Measurements from ENCODE around the gene PDZD4.

Gene PDZD4

GRCh38 chrX:153868576-153869472 lies 38.5 kb upstream of the PDZD4 start:
- DNase-seq (ENCODE audit: low spot score): no peak

GRCh38 chrX:153867671-153868070 lies 37.3 kb upstream of the PDZD4 start:
- DNase-seq (ENCODE audit: low spot score): no peak

DNA sequence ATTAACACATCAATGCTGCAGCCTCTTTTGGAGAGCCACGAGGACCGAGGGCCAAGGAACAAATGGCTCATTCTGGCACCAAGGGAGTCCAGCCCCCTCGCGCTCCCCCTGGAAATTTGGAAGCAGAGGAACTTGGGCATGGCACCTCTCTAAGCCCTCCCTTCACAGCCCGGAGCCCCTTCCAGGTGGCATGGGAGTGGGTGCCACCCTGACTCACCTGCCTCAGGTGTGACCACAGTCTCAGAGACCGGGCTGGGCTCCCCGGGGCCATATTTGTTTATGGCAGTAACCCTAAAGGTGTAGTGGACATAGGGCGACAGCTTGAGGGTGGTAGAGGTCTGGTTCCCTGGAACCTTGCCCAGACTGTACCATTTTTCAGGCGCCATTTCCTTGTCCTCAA lies 36.8 kb upstream of the PDZD4 start:
- DNase-seq (ENCODE audit: low spot score): no peak

GRCh38 chrX:153866302-153867019 lies 36.1 kb upstream of the PDZD4 start:
- DNase-seq (ENCODE audit: low spot score): no peak

- DNase-seq (ENCODE audit: low spot score): no peak
Observed at GRCh38 chrX:153865685-153866084, 35.3 kb upstream of the PDZD4 start.

DNA sequence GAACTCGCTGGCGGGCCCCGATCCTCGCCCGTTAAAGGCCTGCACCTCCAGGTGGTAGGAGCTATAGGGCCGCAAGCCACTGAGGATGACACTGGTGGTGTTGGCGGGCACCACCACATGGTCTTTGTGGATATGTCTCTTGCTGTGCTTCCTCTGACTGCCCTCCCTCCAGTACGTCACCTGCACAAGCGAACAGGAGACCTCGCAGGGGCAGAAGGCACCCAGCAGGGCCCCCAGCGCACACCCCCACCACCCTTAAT lies 34.9 kb upstream of the PDZD4 start:
- DNase-seq (ENCODE audit: low spot score): no peak

DNA sequence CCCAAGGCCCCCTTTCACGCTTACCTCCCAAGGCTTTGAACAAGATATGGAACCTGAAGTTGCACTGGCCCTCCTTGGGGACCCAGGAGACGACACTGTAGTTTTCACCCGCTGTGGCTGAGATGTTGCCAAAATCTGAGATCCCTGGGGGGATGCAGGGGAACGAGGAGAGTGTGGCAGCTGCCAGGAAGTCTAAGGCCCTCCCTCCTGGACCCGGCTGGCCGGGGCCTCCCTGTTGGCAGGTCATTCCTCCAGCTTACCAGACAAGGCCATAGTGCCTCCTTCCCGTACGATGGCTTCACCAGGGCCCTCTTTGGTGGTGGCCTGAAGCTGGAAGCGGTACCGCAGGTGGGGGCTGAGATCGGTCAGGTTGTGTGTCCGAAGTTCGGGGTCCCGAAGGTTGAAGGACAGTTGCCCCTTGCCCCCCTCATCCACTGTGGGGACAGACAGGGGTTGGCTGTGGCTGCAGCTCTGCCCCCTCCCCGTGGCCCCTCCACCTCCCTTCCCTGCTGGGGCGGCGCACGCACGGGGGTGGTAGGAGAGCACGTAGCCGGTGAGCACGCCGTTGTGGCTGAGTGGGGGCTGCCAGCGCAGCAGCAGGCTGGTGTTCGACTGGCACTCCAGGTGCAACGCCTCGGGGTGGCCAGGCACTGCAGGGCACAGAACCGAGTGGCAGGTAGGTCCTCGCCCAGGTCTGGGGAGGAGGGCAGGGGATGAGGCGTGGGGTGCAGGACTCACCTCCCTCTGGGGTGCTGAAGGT lies 34.4 kb upstream of the PDZD4 start:
- DNase-seq (ENCODE audit: low spot score): no peak

- no peak for DNase-seq (ENCODE audit: low spot score)
Observed at GRCh38 chrX:153864101-153864500, 33.8 kb upstream of the PDZD4 start.

DNA sequence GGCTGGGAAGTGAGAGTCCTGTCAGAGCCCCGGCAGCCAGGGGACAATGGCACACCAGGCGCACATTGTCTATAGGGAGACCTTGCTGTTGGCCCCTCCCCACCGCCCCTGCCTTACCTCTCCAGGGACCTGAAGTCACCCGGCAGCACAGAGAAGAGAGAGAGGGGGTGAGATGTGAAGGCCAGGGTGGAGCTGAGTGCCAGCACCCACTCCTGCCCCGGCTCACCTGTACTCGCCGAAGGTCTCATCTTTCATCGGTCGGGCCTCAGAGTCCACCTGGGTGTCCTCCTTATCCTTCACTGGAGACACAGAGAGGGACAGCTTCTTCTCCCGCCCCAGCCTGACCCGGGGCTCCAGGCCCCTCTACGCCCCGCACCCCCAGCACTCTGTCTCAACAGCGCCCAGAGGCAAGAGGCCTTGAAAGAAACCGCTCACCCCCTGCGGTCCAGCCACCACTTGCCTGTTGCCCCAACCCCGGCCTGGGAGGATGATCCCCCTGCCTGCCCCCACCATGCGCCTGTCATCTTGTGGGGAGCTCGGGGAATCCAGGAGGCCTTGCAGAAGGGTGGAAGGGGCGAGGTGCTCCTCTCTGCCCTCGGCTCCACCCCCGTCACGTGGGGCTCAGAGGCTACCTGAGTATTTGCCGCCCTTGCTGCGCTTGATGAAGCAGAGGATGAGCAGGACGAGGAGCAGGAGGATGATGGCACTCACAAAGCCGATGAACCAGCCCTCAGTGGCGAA lies 33.1 kb upstream of the PDZD4 start:
- no peak for DNase-seq (ENCODE audit: low spot score)

GRCh38 chrX:153862369-153863250 lies 32.3 kb upstream of the PDZD4 start:
- DNase-seq (ENCODE audit: low spot score): no peak

GRCh38 chrX:153861733-153862310 lies 31.5 kb upstream of the PDZD4 start:
- no peak for DNase-seq (ENCODE audit: low spot score)

DNA sequence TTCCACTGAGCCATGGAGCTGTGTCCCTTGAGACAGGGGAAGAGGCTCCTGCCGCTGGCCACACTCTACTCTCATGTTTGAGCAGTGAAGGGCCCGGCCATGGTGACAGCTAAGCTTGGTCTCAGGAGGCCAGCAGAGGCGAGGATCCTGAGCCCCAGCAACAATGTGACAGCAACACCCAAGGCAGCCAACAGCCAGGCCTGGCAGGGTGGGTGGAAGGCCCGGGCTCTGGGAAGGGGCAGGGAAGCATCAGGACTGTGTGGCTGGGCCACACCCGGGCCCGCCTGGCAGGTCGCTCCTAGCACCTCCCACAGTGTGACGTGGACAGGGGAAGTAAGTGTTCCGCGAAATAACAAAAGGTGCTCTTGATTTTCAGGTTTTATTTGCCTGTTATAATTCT lies 30.8 kb upstream of the PDZD4 start:
- peak; percentile 1 for DNase-seq (ENCODE audit: low spot score)

- DNase-seq (ENCODE audit: low spot score): no peak
Observed at GRCh38 chrX:153857348-153857903, 27.1 kb upstream of the PDZD4 start.

GRCh38 chrX:153854702-153855101 lies 24.4 kb upstream of the PDZD4 start:
- no peak for DNase-seq (ENCODE audit: low spot score)

DNA sequence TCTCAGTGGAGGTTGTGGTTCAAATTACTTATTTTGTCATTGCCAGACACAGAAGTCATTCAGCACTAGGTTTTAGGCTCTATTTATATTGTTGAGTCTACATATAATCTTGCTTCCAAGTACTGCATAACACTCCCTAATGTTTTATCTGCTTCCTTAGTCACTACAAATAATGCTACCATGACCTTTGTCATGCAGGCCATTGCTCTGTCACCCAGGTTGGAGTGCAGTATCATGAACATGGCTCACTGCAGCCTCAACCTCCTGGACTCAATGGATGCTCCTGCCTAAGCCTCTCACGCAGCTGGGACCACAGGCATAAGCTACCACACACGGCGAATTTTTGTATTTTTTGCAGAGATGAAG lies 23.5 kb upstream of the PDZD4 start:
- no peak for DNase-seq (ENCODE audit: low spot score)

DNA sequence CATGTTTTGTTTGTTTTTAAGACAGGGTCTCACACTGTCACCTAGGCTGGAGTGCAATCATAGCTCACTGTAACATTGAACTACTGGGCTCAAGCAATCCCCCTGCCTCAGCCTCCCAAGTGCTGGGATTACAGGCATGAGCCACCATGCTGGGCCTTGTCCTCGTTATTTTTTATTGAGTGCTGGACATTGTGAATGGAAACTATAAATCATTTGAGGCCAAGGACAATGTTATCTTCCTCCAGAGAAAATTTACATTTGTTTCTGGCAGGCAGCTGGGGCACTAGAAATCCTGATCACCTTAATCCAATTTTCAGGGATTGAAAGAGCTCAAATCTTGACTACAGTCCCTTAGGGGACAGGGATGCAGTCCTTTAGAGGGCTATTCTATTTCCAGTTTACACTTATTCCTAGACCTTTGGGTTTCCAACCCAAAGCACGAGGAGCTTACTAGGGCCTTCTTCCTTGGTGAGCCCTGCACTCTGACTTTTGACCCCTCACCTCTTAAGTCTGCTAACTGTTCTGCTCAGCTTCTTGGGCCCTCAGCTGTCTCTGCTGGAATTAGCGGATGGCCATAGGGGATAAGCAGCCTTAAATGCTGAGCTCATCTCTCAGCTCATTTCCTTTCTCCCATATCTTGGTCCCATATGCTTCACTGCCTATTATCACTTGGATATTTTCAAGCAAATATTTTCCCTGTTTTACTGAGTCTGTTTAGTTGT lies 23.0 kb upstream of the PDZD4 start:
- DNase-seq (ENCODE audit: low spot score): no peak

- no peak for DNase-seq (ENCODE audit: low spot score)
Observed at GRCh38 chrX:153851981-153852380, 21.6 kb upstream of the PDZD4 start.

GRCh38 chrX:153848325-153848724 lies 18.0 kb upstream of the PDZD4 start:
- no peak for DNase-seq (ENCODE audit: low spot score)

DNA sequence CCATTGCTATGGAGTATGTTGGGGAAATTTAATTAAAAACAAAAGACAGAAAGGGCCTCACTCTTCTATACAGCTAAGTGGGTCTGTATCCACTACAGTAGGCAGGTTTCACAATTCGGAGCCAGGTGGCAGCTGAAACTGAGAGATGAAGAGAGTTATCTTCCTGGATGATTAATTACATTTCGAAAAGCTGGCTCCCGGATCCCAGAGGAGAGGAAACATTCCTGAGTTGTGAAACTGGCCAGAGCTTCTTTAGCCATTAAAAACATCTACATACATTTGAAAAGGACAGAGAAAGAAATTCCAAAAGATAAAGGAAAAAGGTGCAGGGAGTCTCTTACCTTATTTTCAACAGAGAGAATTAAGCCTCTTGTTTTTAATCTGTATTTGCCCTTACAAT lies 15.5 kb upstream of the PDZD4 start:
- DNase-seq (ENCODE audit: low spot score): no peak

DNA sequence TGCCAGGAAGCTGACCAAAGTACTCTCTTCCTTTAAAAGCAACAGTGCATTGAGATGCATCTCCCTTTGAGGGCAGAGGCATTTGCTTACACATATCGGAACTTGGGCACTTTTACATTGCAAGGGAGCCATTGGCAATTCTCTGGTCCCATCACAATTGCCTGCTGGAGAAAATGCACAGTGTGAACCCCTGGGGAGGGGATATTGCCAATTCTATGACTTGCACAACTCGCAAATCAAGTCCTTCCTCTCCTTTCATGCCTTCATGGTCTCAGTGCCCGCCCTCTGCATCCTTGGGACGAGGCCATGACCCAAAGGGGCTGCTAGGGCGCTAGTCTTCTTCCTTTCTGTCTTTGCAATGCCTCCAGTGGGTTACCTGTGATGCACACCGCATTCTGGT lies 14.9 kb upstream of the PDZD4 start:
- no peak for DNase-seq (ENCODE audit: low spot score)

Measured in AG20443 (cell line).